Midbrain (tissue), 1 donor: Measurements from ENCODE around the gene PRDX3.
"Not testable (repeated sequence)": the region's sequence is repeated elsewhere in the genome, so short reads cannot be mapped to it uniquely, and the experiment has no call there.

Experiments
- DNase-seq: peaks from one replicate; lab custom pipeline; 2025; lab: John Stamatoyannopoulos, UW

The PRDX3 gene

GRCh38 chr10:119206603-119207365 is 28.2 kb upstream of the PRDX3 start:
- DNase-seq: peak; percentile 59

- peak; percentile 36 for DNase-seq
Observed at GRCh38 chr10:119205894-119206602, 27.4 kb upstream of the PRDX3 start.

DNA sequence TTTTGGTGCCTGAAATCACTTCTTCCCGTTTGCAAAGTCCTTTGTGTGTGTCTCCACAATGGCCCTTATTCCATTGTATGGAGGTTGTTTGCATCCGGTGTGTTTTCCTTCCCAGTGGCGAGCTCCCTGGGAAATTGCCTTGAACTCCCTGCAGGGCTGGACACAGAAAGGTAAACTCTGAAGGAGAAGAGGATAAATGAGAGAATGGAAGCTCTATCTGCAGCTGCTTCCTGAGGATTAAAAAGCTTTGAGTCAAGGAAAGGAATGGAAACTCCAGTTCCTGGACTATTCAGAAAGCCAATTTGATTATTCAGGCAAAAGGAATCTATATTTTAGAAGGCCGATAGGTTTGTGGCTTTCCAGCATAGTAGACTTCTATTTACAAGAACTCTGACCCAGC is 24.4 kb upstream of the PRDX3 start:
- DNase-seq: no peak

DNA sequence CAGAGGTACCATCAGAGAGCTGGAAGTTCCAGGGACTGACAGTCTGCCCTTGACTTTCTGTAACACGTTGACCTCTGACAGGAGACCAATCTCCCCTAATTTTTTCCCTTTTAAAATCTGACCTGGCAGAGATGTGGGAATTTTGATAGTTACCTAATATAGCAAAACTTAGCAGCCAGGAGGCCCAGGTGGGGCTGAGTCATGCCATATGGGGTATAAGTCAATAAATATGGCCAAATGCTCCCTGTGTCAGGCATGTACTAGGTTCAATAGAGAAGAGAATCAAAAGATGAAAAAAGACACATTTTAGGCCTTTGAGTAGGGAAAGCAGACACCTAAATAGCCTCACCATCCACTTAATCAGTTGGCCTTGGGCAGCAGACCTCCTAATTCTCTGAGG is 22.6 kb upstream of the PRDX3 start:
- no peak for DNase-seq

- DNase-seq: peak; percentile 76
Observed at GRCh38 chr10:119199231-119199992, 20.8 kb upstream of the PRDX3 start.

DNA sequence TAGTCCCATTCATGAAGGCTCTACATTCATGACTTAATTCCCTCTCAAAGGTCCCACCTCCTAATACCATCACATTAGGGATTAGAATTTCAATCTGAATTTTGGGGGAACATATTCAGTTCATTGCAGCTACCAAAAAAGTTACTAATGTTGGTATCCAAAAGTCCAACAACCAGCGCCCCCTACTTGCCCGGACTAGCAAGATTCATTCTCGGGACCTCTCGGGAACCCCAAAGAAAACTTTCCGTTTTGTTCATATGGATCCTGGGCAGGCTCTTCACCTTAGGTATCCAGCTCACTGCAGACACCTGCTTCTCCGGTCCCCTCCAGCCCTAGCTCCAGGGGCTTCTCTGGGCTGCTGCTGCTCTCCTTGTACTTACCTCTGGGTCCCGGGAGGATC is 19.8 kb upstream of the PRDX3 start:
- DNase-seq: peak; percentile 19

- no peak for DNase-seq
Observed at GRCh38 chr10:119197921-119198320, 19.3 kb upstream of the PRDX3 start.

GRCh38 chr10:119191881-119192280 is 13.3 kb upstream of the PRDX3 start:
- no peak for DNase-seq

DNA sequence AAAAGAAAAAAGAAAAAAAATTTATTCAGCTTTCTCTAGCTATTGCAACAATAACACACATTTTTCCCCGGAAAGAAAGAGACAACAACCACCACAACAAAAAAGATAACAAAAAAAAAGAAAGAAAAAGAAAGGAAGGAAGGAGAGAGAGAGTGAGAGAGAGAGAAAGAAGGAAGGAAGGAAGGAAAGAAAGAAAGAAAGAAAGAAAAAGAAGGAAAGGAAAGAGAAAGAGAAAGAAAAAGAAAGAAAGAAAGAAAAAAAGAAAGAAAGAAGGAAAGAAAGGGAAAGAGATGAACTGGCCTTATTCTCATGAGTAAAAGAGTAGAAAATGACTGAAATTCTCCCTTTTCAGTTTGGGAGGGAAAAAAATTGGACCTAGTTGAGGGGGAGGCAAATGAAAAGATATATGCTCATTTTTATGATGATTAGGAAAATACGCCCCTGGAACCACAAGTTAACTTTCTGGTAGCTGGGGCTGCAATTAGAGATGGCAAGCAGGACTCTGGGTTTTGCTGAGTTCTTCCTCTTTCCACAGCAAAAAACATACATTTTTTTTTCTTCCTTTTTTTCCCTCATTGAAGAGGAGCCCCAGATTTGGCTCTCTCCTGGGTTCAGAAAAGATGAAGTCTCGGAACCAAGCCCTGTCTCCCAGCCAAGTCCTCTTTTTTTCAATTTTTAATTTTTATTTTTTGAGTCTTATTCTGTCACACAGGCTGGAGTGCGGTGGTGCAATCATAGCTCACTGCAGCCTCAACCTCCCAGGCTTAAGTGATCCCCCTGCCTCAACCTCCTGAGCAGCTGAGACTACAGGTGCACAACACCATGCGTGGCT is 12.6 kb upstream of the PRDX3 start:
- DNase-seq: no peak

GRCh38 chr10:119190353-119190752 is 11.7 kb upstream of the PRDX3 start:
- no peak for DNase-seq

DNA sequence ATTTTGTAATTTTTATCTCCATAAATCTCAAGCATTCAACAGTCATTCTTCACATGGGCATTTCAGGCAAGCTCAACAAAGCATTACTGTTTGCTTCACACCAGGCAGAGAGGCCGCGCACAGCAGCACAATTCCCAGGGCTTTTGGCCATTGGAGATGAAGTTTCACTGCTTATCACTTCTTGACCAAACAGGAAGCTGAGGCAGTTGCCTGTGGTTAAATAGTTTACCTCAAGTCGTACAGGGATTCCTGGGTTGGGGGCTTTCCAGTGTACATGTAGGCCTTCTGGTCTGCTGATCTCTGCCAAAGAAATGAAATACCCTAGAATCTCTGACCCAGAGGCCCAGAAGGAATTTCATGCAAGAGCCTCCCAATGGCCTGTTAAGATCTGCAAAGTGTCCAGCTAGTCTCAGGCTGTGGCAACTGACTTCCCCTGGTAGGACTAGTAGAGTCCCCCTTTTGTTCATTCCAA is 11.2 kb upstream of the PRDX3 start:
- DNase-seq: peak; percentile 26

- DNase-seq: no peak
Observed at GRCh38 chr10:119183664-119184412, 5.2 kb upstream of the PRDX3 start.

- not testable (repeated sequence) for DNase-seq
Observed at GRCh38 chr10:119180850-119181400, 2.3 kb upstream of the PRDX3 start.

DNA sequence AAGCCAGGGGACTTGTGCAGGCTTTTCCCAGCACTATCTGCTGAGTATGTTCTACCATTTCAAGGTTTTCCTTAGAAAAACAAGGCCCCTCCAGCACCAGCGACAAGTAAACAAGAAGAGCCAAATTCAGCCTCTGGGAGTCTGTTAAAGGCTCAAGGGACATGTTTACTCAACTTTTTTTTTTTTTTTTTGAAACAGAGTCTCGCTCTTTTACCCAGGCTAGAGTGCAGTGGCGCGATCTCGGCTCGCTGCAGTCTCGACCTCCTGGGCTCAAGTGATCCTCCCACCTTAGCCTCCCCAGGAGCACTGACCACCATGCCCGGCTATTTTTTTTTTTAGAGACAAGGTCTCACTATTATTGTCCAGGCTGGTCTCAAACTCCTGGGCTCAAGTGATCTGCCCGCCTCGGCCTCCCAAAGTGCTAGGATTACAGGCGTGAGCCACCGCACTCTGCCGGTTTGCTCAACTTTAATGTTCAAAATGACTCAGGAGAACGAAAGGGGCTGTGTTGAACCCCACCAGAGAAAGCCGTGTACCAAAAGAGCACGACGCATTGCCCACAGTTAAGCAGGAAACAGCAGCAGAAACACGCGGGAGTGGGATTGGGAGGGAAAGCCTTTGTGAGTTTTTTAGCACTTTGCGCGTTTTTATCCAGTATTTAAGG is 772 bp downstream of the PRDX3 start:
- DNase-seq: no peak

DNA sequence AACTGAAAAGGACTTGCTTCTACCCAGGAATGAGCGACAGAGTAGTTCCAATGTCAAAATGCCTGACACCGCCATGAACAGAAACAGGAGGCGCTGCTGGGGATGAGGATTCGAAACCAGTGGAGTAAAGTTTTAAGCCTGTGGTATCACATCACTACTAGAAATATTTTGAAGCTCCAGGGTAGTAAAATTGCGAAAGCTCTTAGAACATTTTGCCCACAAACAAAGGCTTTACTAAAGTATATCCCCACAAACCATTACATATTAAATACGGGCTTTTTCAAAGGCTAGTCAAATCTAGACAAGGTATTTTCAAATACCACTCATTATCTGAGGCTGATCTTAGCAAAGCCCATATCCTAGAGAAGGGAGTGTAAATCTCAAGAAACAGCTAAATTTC is 2.4 kb downstream of the PRDX3 start:
- DNase-seq: no peak

GRCh38 chr10:119174109-119174508 is 4.5 kb downstream of the PRDX3 start:
- DNase-seq: no peak

DNA sequence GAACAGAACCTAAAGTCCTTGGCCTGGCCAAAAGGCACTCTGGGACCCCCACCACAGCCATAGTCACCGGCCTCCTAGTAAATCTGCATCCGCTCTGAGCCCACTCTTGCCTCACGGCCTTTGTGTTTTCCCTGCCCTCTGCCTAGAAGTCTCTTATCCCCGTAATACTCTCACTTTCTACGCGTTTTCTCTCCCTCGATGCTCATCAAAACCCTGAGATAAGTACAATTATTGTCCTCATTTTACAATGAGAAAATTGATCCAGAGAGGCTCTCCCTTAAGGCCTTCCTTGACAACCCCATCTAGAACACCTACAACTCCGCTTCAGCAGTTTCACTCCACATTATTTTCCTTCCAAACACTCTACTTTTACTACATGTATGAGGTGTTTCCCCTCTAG is 11.6 kb downstream of the PRDX3 start:
- no peak for DNase-seq

- DNase-seq: no peak
Observed at GRCh38 chr10:119166564-119166963, 12.0 kb downstream of the PRDX3 start.

- no peak for DNase-seq
Observed at GRCh38 chr10:119166118-119166500, 12.5 kb downstream of the PRDX3 start.
